Measurements from ENCODE around the gene FANCD2.

DNA sequence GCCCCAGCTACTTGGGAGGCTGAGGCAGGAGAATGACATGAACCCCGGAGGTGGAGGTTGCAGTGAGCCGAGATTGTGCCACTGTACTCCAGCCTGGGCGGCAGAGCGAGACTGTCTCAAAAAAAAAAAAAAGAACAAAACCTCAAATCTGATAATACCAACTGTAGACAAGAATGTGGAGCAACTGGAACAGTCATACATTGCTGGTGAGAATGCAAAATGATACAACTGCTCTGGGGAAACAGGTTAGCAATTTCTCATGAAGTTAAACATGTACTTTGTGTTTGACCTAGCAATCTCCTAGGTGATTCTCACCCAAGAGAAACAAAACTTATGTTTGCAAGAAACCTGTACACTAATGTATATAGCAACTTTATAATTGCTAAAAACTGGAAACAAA lies 110.9 kb downstream of the FANCD2 start:
- no peak for TF ChIP-seq CTCF (IDR thresholded peaks at IDR 0.05)
- no peak for TF ChIP-seq POLR2A (IDR thresholded peaks at IDR 0.05)

Measured in Peyer's patch (tissue), 4 donors.